ENCODE results near the gene MT1B.

Gene MT1B

GRCh38 chr16:56623637-56624036 is 28.0 kb upstream of the MT1B start:
- Histone ChIP-seq H3K27me3 (peaks cover 12% of the 10 kb centered on the region), H3K4me1 (peaks cover 2% of the 10 kb centered on the region; the same call in 1 of the 2 replicates), H3K4me3 (ENCODE audit: low read depth, low read length) (no peak overlapping the region), H3K9me3 (no peaks in the 10 kb centered on the region), H3K36me3 (no peaks in the 10 kb centered on the region)
- DNase-seq = no peak
- TF ChIP-seq, protein P1, sequence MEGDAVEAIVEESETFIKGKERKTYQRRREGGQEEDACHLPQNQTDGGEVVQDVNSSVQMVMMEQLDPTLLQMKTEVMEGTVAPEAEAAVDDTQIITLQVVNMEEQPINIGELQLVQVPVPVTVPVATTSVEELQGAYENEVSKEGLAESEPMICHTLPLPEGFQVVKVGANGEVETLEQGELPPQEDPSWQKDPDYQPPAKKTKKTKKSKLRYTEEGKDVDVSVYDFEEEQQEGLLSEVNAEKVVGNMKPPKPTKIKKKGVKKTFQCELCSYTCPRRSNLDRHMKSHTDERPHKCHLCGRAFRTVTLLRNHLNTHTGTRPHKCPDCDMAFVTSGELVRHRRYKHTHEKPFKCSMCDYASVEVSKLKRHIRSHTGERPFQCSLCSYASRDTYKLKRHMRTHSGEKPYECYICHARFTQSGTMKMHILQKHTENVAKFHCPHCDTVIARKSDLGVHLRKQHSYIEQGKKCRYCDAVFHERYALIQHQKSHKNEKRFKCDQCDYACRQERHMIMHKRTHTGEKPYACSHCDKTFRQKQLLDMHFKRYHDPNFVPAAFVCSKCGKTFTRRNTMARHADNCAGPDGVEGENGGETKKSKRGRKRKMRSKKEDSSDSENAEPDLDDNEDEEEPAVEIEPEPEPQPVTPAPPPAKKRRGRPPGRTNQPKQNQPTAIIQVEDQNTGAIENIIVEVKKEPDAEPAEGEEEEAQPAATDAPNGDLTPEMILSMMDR (IDR thresholded peaks at IDR 0.05; ENCODE audit: low read depth, low read length) = no peak

DNA sequence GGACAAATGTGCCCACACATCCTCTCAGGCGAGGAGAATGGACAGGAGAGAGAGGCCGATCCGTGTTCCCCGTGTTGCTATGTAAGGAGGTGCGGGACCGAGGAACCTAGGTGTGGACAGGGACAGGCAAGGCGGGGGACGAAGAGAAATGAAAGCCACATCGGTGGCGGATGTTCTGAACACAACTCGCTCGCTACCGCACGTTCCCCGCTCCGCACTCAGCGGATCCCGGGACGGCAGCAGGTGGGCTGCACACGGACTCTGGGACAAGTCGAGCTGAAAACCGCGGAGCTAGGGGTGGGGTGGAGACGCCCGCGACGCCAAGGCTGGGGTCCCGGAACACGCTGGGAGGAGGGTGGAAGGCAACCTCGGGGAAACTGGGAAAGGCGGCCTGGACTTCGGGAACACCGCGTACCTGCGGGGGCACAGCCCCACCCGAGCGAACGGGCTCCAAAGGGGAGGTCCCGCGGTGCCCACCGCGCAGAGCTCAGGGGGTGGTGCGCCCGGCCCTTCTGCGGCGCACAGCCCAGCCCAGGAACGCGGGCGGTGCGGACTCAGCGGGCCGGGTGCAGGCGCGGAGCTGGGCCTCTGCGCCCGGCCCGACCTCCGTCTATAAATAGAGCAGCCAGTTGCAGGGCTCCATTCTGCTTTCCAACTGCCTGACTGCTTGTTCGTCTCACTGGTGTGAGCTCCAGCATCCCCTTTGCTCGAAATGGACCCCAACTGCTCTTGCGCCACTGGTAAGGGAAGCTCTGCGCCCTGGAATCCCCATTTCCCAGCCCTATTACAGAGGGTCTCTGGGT is 26.3 kb upstream of the MT1B start, which contains the start of gene MT1E:
Gene MT1E, plus strand, starts transcription at position 642 of the 803 bp plus-strand sequence. Its CDS starts 71 bp downstream, at position 713.
- Histone ChIP-seq H3K4me1 (peaks cover 2% of the 10 kb centered on the region; the same call in 1 of the 2 replicates), H3K9me3 (no peaks in the 10 kb centered on the region), H3K4me3 (ENCODE audit: low read depth, low read length) (no peak within 1 kb of the TSS), H3K27me3 (peaks cover 12% of the 10 kb centered on the region), H3K36me3 (no peaks in the 10 kb centered on the region)
- no peak for DNase-seq
- TF ChIP-seq, protein P1 (IDR thresholded peaks at IDR 0.05; ENCODE audit: low read depth, low read length) = no peak

- H3K4me1 ChIP-seq = peaks cover 2% of the 10 kb centered on the region; the same call in 1 of the 2 replicates
- H3K36me3 ChIP-seq = no peaks in the 10 kb centered on the region
- TF ChIP-seq, protein P1 (IDR thresholded peaks at IDR 0.05; ENCODE audit: low read depth, low read length) = no peak
- no peak for DNase-seq
- H3K9me3 ChIP-seq = no peaks in the 10 kb centered on the region
- H3K27me3 ChIP-seq = peaks cover 13% of the 10 kb centered on the region
- H3K4me3 ChIP-seq (ENCODE audit: low read depth, low read length) = no peak overlapping the region
Measured at GRCh38 chr16:56625943-56626654, 25.6 kb upstream of the MT1B start.

GRCh38 chr16:56626685-56627084 is 25.0 kb upstream of the MT1B start:
- Histone ChIP-seq H3K9me3 (no peaks in the 10 kb centered on the region), H3K36me3 (no peaks in the 10 kb centered on the region), H3K4me3 (ENCODE audit: low read depth, low read length) (no peak overlapping the region), H3K4me1 (peaks cover 2% of the 10 kb centered on the region; the same call in 1 of the 2 replicates), H3K27me3 (peaks cover 19% of the 10 kb centered on the region)
- TF ChIP-seq, protein P1 (IDR thresholded peaks at IDR 0.05; ENCODE audit: low read depth, low read length) = no peak
- no peak for DNase-seq

DNA sequence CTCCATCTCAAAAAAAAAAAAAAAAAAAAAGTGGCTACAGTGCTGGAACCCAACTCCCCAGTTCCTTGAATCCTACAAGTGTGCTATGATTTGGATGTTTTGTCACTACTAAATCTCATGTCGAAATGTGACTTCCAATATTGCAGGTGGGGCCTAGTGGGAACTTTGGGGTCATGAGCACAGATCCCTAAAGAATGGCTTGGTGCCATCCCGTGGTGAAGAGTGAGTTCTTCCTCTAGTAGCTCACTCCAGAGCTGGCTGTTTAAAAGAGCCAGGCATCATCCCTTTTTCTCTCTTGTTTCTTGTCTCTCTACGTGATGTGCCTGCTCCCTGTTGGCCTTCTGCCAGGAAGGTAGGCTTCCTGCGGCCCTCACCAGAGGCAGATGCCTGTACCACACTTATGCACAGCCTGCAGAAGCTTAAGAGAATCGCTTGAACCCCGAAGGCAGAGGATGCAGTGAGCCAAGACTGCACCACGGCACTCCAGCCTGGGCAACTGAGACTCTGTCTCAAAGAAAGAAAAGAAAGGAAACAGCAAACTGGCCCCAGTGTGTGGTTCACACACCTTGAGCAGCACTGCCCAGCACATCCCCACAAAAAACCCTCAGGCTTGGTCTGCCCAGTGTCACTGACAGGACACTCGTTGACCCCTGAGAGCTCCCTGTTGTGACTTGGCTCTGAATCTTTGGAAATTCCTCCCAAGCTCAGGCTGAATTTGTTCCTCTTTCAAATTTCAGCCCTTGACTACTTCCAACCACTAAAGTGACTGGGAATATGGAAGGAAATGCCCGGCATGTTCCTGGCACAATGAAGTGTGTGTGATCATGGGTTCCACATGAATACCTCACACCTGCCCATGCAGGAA is 23.0 kb upstream of the MT1B start:
- H3K4me3 ChIP-seq (ENCODE audit: low read depth, low read length) = no peak overlapping the region
- peaks cover 2% of the 10 kb centered on the region; the same call in 1 of the 2 replicates for H3K4me1 ChIP-seq
- no peaks in the 10 kb centered on the region for H3K36me3 ChIP-seq
- DNase-seq = no peak
- TF ChIP-seq, protein P1 (IDR thresholded peaks at IDR 0.05; ENCODE audit: low read depth, low read length) = no peak
- H3K9me3 ChIP-seq = no peaks in the 10 kb centered on the region
- H3K27me3 ChIP-seq = peaks cover 37% of the 10 kb centered on the region
